ENCODE results near the gene CYP39A1. TPM values are rescaled to one million over a fixed set of nuclear protein-coding genes. Genes with fewer than 3 reads are reported as not detected.

Gene CYP39A1
- total RNA-seq, 2 experiments from 2014 or later: not detected

- Mint-ChIP-seq H3K36me3 (ENCODE audit: low read depth) (no peaks in the 10 kb centered on the region), H3K4me1 (ENCODE audit: low read depth) (no peaks in the 10 kb centered on the region), H3K9me3 (no peaks in the 10 kb centered on the region), H3K27ac (no peak overlapping the region), H3K4me3 (no peak overlapping the region), H3K27me3 (peaks cover 18% of the 10 kb centered on the region)
- H3K4me3 ChIP-seq (ENCODE audit: low read length): no peak overlapping the region
- no peaks in the 10 kb centered on the region for H3K9me3 ChIP-seq (ENCODE audit: control insufficient read depth in 1 of 2, insufficient read depth in 1 of 2, low read length in 2 of 2)
- no peaks in the 10 kb centered on the region for H3K4me1 ChIP-seq (ENCODE audit: insufficient read depth, low read length)
- no peak for TF ChIP-seq CTCF (IDR thresholded peaks at IDR 0.05)
- H3K27ac ChIP-seq (ENCODE audit: low read depth in 1 of 2, low read length in 2 of 2): no peak overlapping the region
- intact Hi-C loops (cut with DNase I, micrococcal nuclease): no loop called here
- no peak for DNase-seq
- ChIA-PET CTCF (no interaction called here), POLR2A (no interaction called here)
- no peak for ATAC-seq (ENCODE audit: poor library complexity)
- H3K36me3 ChIP-seq (ENCODE audit: insufficient read depth, low read length): no peaks in the 10 kb centered on the region
- no peaks in the 10 kb centered on the region for H3K27me3 ChIP-seq (ENCODE audit: control insufficient read depth in 1 of 2, insufficient read depth in 2 of 2, low read length in 2 of 2)
Measured at GRCh38 chr6:46645265-46645664, 7.4 kb downstream of the CYP39A1 start.

- Histone ChIP-seq H3K27ac (ENCODE audit: low read depth in 1 of 2, low read length in 2 of 2) (no peak overlapping the region), H3K9me3 (ENCODE audit: control insufficient read depth in 1 of 2, insufficient read depth in 1 of 2, low read length in 2 of 2) (no peaks in the 10 kb centered on the region), H3K27me3 (ENCODE audit: control insufficient read depth in 1 of 2, insufficient read depth in 2 of 2, low read length in 2 of 2) (no peaks in the 10 kb centered on the region), H3K36me3 (ENCODE audit: insufficient read depth, low read length) (no peaks in the 10 kb centered on the region), H3K4me3 (ENCODE audit: low read length) (no peak overlapping the region), H3K4me1 (ENCODE audit: insufficient read depth, low read length) (no peaks in the 10 kb centered on the region)
- no peak overlapping the region for H3K27ac Mint-ChIP-seq
- CTCF ChIA-PET: no interaction called here
- POLR2A ChIA-PET: no interaction called here
- H3K4me3 Mint-ChIP-seq: no peak overlapping the region
- H3K9me3 Mint-ChIP-seq: no peaks in the 10 kb centered on the region
- H3K36me3 Mint-ChIP-seq (ENCODE audit: low read depth): no peaks in the 10 kb centered on the region
- intact Hi-C loops (cut with DNase I, micrococcal nuclease): no loop called here
- H3K4me1 Mint-ChIP-seq (ENCODE audit: low read depth): no peaks in the 10 kb centered on the region
- H3K27me3 Mint-ChIP-seq: peaks cover 19% of the 10 kb centered on the region
- no peak for ATAC-seq (ENCODE audit: poor library complexity)
- TF ChIP-seq CTCF (IDR thresholded peaks at IDR 0.05): no peak
- no peak for DNase-seq
Measured at GRCh38 chr6:46642928-46643751, 9.5 kb downstream of the CYP39A1 start.

- no peak for ATAC-seq (ENCODE audit: poor library complexity)
- Mint-ChIP-seq H3K9me3 (no peaks in the 10 kb centered on the region), H3K4me1 (ENCODE audit: low read depth) (no peaks in the 10 kb centered on the region), H3K4me3 (no peak overlapping the region), H3K36me3 (ENCODE audit: low read depth) (no peaks in the 10 kb centered on the region), H3K27me3 (peaks cover 34% of the 10 kb centered on the region), H3K27ac (no peak overlapping the region)
- no peaks in the 10 kb centered on the region for H3K4me1 ChIP-seq (ENCODE audit: insufficient read depth, low read length)
- no peak for DNase-seq
- no peaks in the 10 kb centered on the region for H3K9me3 ChIP-seq (ENCODE audit: control insufficient read depth in 1 of 2, insufficient read depth in 1 of 2, low read length in 2 of 2)
- no peaks in the 10 kb centered on the region for H3K27me3 ChIP-seq (ENCODE audit: control insufficient read depth in 1 of 2, insufficient read depth in 2 of 2, low read length in 2 of 2)
- intact Hi-C loops (cut with DNase I, micrococcal nuclease): no loop called here
- ChIA-PET POLR2A (no interaction called here), CTCF (no interaction called here)
- no peaks in the 10 kb centered on the region for H3K36me3 ChIP-seq (ENCODE audit: insufficient read depth, low read length)
- no peak overlapping the region for H3K4me3 ChIP-seq (ENCODE audit: low read length)
- H3K27ac ChIP-seq (ENCODE audit: low read depth in 1 of 2, low read length in 2 of 2): no peak overlapping the region
- no peak for TF ChIP-seq CTCF (IDR thresholded peaks at IDR 0.05)
Measured at GRCh38 chr6:46638650-46639049, 14.0 kb downstream of the CYP39A1 start.
